ENCODE results near the gene OR1I1.
A peak's percentile ranks its signal among the peaks of the same experiment; 100 is the strongest.

GRCh38 chr19:15072930-15073647, 8.9 kb upstream of the OR1I1 start:
- TF ChIP-seq CTCF (conservative IDR thresholded peaks at IDR 0.05): peak; percentile 64
- no peak for TF ChIP-seq EZH2 (IDR thresholded peaks at IDR 0.05; ENCODE audit: low read depth)

All from PC-9 (cell line).